Karpas-422 (cell line): ENCODE results near the gene IFIH1. TPM values are rescaled to one million over a fixed set of nuclear protein-coding genes. Genes with fewer than 3 reads are reported as not detected.

Experiments used
- DNase-seq: peaks from one replicate; pipeline ENCODE4 v3.0.0-alpha.2; 2015
- H2AFZ ChIP-seq: fragments of 200-600 bp; sonication (generic); 2 replicates; pipeline ENCODE4 v1.6.1; 2014; ENCODE audit warnings: antibody characterized with exemption, low read length, mixed read lengths
- H3K27ac ChIP-seq: fragments of 200-600 bp; sonication (generic); 2 replicates; pipeline ENCODE4 v1.5.1; 2014; ENCODE audit warnings: mild to moderate bottlenecking, low read length, moderate library complexity
- H3K27me3 ChIP-seq: fragments of 200-600 bp; sonication (generic); 2 replicates; pipeline ENCODE4 v1.6.1; 2014; ENCODE audit warnings: low read length, mixed read lengths
- H3K36me3 ChIP-seq: fragments of 200-600 bp; sonication (generic); 2 replicates; pipeline ENCODE4 v1.6.1; 2014; ENCODE audit warnings: low read length, mixed read lengths; ENCODE audit not compliant: insufficient read depth
- H3K4me1 ChIP-seq: fragments of 200-600 bp; sonication (generic); 2 replicates; pipeline ENCODE4 v1.6.1; 2014; ENCODE audit warnings: mild to moderate bottlenecking, low read length, mixed read lengths
- H3K4me2 ChIP-seq: fragments of 200-600 bp; sonication (generic); 2 replicates; pipeline ENCODE4 v1.6.1; 2014; ENCODE audit warnings: low read length, low read depth, mild to moderate bottlenecking; ENCODE audit not compliant: poor library complexity, severe bottlenecking
- H3K4me3 ChIP-seq: fragments of 200-600 bp; sonication (generic); 2 replicates; pipeline ENCODE4 v1.5.1; 2014; ENCODE audit warnings: mild to moderate bottlenecking, antibody characterized with exemption, low read length, mixed read lengths
- H3K79me2 ChIP-seq: fragments of 200-600 bp; sonication (generic); 2 replicates; pipeline ENCODE4 v1.6.1; 2014; ENCODE audit warnings: mild to moderate bottlenecking, low read length, mixed read lengths
- H3K9ac ChIP-seq: fragments of 200-600 bp; sonication (generic); 2 replicates; pipeline ENCODE4 v1.6.0; 2014; ENCODE audit warnings: low read length
- H3K9me2 ChIP-seq: fragments of 200-600 bp; sonication (generic), shearing (Covaris generic); replicated peaks from 2 replicates; pipeline ENCODE4 v1.6.0; 2014; ENCODE audit warnings: mild to moderate bottlenecking, low read length, moderate library complexity; ENCODE audit not compliant: insufficient read depth
- H3K9me3 ChIP-seq: fragments of 300-700, 200-600 bp; sonication (generic); 2 replicates; pipeline ENCODE4 v1.6.1; 2014; ENCODE audit warnings: low read length, mixed read lengths
- H4K20me1 ChIP-seq: fragments of 200-600 bp; sonication (generic); 2 replicates; pipeline ENCODE4 v1.6.1; 2014; ENCODE audit warnings: mild to moderate bottlenecking, antibody characterized with exemption, low read length, low read depth; ENCODE audit not compliant: insufficient read depth
- total RNA-seq: library from RNA; depleted of rRNA; stranded (reverse); fragments of >200 nt; shearing (Covaris generic); gene quantifications from 2 replicates; pipeline ENCODE4 v1.2.3, GENCODE V29; 2014; ENCODE audit warnings: low replicate concordance; rRNA removed

The IFIH1 gene
- 0.26 and 0.69 TPM in 2 replicates for total RNA-seq

DNA sequence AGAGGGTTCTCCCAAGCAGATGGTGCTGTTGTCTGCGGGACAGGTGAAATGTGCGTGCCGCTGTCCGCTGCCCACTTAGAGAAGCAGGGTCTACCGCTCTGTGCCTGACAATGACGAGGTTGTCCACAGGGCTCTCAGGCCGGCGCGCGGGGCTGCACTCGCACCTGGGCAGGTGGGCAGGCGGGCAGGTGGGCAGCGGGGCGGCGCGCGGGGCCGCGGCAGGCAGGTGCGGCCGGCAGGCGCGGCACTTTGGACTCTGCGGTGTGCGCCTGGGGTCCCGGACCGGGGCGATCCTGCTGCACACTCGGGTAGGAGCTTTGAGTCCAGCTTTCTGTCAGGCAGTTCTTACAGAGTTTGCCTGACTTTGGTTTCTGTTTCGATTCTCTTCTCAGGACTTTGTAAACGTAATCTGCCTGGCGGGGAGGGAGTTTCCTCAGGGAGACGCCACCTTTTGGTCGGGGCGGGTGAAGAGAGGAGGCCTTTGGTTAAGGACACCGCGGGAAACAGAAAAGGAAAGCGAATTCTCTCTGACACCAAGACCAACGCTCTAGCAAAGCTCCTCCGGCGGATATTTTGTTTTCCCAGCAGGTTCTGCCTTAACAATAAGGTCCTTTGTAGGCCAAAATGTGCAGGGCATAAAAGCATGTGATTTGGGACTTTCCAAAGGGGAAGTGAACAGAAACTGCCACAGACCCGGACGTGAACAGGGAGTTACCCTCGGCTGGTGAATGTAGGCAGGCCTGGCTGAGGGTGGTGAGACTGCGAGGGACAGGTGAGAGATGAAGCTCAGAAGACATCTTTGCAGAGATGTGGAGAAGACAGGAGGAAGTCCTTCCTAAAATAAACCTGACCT is at the start of gene IFIH1:
Gene IFIH1 (minus strand): TSS at position 357 of the 853 bp plus-strand sequence. CDS start 377 bp downstream, outside the sequence.
- Histone ChIP-seq H3K4me2 (peak within 1 kb of the TSS; percentile 61), H3K4me3 (peak within 1 kb of the TSS; percentile 75), H3K79me2 (no peaks in the 10 kb centered on the region), H3K36me3 (no peaks in the 10 kb centered on the region), H4K20me1 (no peaks in the 10 kb centered on the region), H3K27me3 (peaks cover 5% of the 10 kb centered on the region; the same call in 1 of the 2 replicates), H3K27ac (no peak within 1 kb of the TSS), H3K9ac (peak within 1 kb of the TSS; percentile 51), H2AFZ (peak within 1 kb of the TSS; percentile 93; the same call in 1 of the 2 replicates), H3K9me3 (no peaks in the 10 kb centered on the region), H3K9me2 (no peaks in the 10 kb centered on the region), H3K4me1 (peaks cover 11% of the 10 kb centered on the region)
- DNase-seq, result peak; percentile 68

DNA sequence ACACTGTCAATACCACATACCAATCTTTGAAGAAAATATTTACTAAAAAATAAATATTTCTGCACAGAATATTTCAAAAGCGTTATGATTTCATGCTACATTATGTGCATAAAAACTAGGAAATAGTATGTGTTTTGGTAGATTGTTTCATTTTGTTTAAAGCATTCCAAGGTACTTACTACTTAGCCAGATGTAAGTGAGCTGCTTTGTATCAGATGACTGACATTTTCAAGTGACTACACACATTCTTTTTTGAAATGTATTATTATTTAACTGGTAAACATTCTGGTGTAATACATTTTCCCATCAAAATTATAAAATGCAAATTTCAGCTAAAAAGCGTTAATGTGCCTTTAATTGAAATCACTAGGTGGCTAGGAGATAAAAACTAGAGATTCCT is 46.9 kb upstream of the IFIH1 start:
- H3K4me1 ChIP-seq, result no peaks in the 10 kb centered on the region
- no peak overlapping the region for H2AFZ ChIP-seq
- no peaks in the 10 kb centered on the region for H3K27me3 ChIP-seq
- H3K9ac ChIP-seq, result no peak overlapping the region
- no peaks in the 10 kb centered on the region for H3K9me2 ChIP-seq
- no peaks in the 10 kb centered on the region for H3K36me3 ChIP-seq
- no peaks in the 10 kb centered on the region for H4K20me1 ChIP-seq
- H3K4me3 ChIP-seq, result no peak overlapping the region
- peaks cover 3% of the 10 kb centered on the region; the same call in 1 of the 2 replicates for H3K9me3 ChIP-seq
- H3K79me2 ChIP-seq, result no peaks in the 10 kb centered on the region
- H3K4me2 ChIP-seq, result no peak overlapping the region
- DNase-seq, result no peak
- no peak overlapping the region for H3K27ac ChIP-seq

DNA sequence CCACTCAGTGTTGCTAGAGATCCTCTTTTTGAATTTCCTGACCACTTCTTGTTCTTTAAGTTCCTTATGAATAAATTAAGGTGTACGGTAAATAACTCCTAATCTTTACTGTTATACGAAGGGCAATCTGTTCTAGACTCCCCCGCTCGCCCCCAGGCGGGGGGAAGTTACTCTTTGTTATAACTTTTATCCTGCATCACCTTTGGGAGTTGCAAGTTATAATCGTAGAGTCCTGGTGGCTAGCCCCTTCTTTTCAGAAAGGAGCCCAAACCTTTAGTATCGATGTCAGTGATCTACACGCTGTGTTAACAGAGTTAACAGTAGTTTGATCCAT is 26.1 kb upstream of the IFIH1 start:
- Histone ChIP-seq H3K4me2 (no peak overlapping the region), H3K79me2 (no peaks in the 10 kb centered on the region), H3K9me3 (no peaks in the 10 kb centered on the region; the same call in 1 of the 2 replicates), H2AFZ (no peak overlapping the region), H3K27me3 (no peaks in the 10 kb centered on the region), H3K36me3 (no peaks in the 10 kb centered on the region), H3K27ac (no peak overlapping the region), H3K9ac (no peak overlapping the region), H4K20me1 (no peaks in the 10 kb centered on the region), H3K4me1 (no peaks in the 10 kb centered on the region), H3K9me2 (no peaks in the 10 kb centered on the region), H3K4me3 (no peak overlapping the region)
- DNase-seq, result no peak

DNA sequence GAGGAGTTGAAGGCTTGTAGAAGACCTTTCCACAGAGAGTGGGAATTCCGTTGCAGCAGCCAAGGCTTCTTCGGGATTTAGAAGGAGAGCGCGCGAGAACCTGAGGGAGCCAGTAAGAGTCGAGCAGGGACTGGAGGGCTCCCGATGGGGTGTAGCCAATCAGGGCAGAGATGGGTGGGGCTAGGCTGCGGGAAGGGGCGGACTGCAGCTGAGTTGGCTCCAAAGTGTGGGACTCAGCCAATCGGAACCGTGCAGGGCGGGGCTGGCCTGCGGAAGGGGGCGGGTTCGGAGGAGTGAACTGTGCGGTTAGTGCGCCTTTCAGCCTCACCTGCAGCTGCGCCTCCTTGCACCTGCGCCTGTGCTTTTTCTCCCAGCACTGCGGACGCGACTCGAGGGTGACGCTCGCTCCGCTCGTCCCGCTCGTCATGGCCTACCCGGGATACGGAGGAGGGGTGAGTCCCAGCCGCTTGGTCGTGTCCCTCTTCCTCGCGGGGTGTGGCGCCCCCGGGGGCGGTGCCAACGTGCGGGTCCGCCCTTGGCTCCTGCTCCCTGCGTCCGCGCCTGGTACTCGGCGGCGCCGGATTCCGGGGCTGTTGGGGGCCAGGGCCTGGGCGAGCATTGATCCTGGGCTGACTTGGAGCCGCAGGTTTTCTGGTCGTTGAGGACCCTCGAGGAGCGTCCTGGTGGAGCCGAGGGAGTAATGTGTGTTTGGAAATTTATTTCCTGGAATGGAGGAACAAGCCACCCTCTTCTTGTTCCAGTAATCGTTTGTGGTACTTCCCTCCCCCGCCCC is 25.5 kb upstream of the IFIH1 start, which contains the start of gene GCA:
Gene GCA (plus strand): TSS at position 309 of the 793 bp plus-strand sequence. CDS start 117 bp downstream, at position 426.
- Histone ChIP-seq H4K20me1 (no peaks in the 10 kb centered on the region), H3K9me3 (no peaks in the 10 kb centered on the region; the same call in 1 of the 2 replicates), H3K4me1 (no peaks in the 10 kb centered on the region), H3K4me2 (no peak within 1 kb of the TSS), H3K9me2 (no peaks in the 10 kb centered on the region), H2AFZ (no peak within 1 kb of the TSS), H3K36me3 (no peaks in the 10 kb centered on the region), H3K4me3 (no peak within 1 kb of the TSS), H3K9ac (no peak within 1 kb of the TSS), H3K27me3 (no peaks in the 10 kb centered on the region), H3K79me2 (no peaks in the 10 kb centered on the region), H3K27ac (no peak within 1 kb of the TSS)
- no peak for DNase-seq

DNA sequence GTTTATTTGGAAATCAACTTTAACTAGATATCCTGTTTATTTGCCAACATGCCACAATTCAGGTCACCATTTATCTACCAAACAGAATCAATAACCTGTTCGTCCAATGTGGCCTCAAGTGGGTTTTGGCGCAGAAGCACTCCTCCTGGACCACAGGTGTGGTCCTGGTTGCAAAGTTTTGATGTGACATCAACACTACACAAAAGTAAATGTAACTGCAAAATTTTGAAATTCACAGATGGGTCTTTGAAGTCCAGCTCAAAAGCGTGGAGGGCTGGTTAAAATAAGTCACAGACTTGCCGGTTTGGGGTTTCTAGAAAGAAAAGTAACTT is 25.0 kb upstream of the IFIH1 start:
- H3K9me2 ChIP-seq, result no peaks in the 10 kb centered on the region
- H3K36me3 ChIP-seq, result no peaks in the 10 kb centered on the region
- no peaks in the 10 kb centered on the region; the same call in 1 of the 2 replicates for H3K9me3 ChIP-seq
- no peak overlapping the region for H3K4me3 ChIP-seq
- H3K79me2 ChIP-seq, result no peaks in the 10 kb centered on the region
- DNase-seq, result no peak
- H3K4me1 ChIP-seq, result no peaks in the 10 kb centered on the region
- no peak overlapping the region for H2AFZ ChIP-seq
- H3K9ac ChIP-seq, result no peak overlapping the region
- no peaks in the 10 kb centered on the region for H3K27me3 ChIP-seq
- no peak overlapping the region for H3K27ac ChIP-seq
- no peak overlapping the region for H3K4me2 ChIP-seq
- H4K20me1 ChIP-seq, result no peaks in the 10 kb centered on the region

DNA sequence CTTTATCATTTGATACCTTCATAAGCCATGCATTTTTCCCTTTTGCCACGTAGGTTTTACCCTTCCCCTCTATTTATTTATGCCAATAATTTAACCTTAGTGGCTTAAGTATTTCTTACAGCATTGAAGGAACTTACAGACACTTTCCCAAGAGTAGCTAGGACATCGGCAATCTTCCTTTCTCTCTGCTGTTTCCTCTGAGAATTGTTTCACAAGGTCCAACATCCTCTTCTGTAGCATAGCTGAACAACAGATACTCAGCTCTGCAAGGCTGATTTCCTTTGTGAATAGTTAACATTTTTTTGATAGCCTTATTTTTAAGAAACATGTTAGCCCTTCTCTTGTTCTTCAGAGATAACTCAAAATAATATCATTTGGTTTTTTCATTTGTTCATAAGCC is 24.4 kb upstream of the IFIH1 start:
- H3K4me3 ChIP-seq, result no peak overlapping the region
- no peak for DNase-seq
- H3K9ac ChIP-seq, result no peak overlapping the region
- H3K36me3 ChIP-seq, result no peaks in the 10 kb centered on the region
- no peaks in the 10 kb centered on the region for H3K4me1 ChIP-seq
- H4K20me1 ChIP-seq, result no peaks in the 10 kb centered on the region
- no peaks in the 10 kb centered on the region; the same call in 1 of the 2 replicates for H3K9me3 ChIP-seq
- H3K27ac ChIP-seq, result no peak overlapping the region
- no peaks in the 10 kb centered on the region for H3K9me2 ChIP-seq
- no peaks in the 10 kb centered on the region for H3K27me3 ChIP-seq
- no peak overlapping the region for H3K4me2 ChIP-seq
- no peak overlapping the region for H2AFZ ChIP-seq
- H3K79me2 ChIP-seq, result no peaks in the 10 kb centered on the region

DNA sequence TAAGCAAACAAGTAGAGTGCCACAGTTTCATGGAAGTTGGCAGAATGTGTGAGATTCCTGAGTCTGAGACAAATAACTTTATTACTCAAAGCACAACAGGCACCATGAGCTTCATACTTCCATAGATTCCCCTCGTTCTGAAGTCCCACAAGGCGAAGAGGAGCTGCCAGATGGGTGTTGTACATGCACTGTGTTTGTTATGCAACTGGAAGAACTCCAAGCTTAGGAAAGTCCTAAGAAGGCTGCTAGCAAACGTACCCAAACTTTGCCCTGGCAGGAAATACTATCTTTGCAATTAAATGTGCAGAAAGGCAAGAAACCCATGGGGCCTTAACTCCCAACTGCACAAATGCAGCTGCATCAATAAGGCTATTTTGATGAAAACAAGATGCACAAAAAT is 23.8 kb upstream of the IFIH1 start:
- Histone ChIP-seq H3K4me3 (no peak overlapping the region), H3K27ac (no peak overlapping the region), H4K20me1 (no peaks in the 10 kb centered on the region), H3K9ac (no peak overlapping the region), H3K36me3 (no peaks in the 10 kb centered on the region), H3K4me1 (no peaks in the 10 kb centered on the region), H3K9me3 (no peaks in the 10 kb centered on the region; the same call in 1 of the 2 replicates), H3K27me3 (no peaks in the 10 kb centered on the region), H3K79me2 (no peaks in the 10 kb centered on the region), H3K4me2 (no peak overlapping the region), H2AFZ (no peak overlapping the region), H3K9me2 (no peaks in the 10 kb centered on the region)
- DNase-seq, result no peak

DNA sequence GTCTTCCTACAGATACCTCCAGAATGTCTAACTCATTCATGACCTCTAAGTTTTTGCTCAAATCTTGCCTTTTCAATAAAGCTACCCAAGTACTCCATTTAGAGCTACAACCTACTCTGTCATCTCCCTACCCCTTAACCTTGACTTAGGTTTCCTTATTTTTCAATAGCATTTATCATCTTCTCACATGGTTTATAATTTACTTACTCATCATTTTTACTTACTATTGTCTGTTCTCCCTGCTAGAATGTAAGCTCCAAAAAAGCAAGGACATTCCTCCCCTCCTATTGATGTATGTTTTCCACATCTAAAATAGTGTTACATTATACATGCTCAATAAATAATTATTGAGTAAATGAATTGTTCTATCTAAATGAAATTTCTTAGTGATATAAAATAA is 22.3 kb upstream of the IFIH1 start:
- H3K79me2 ChIP-seq, result no peaks in the 10 kb centered on the region
- no peaks in the 10 kb centered on the region; the same call in 1 of the 2 replicates for H3K9me3 ChIP-seq
- H3K27ac ChIP-seq, result no peak overlapping the region
- no peak overlapping the region for H2AFZ ChIP-seq
- no peaks in the 10 kb centered on the region for H3K27me3 ChIP-seq
- no peaks in the 10 kb centered on the region for H3K9me2 ChIP-seq
- no peak overlapping the region for H3K4me2 ChIP-seq
- DNase-seq, result no peak
- H3K9ac ChIP-seq, result no peak overlapping the region
- no peaks in the 10 kb centered on the region for H4K20me1 ChIP-seq
- no peaks in the 10 kb centered on the region for H3K36me3 ChIP-seq
- H3K4me3 ChIP-seq, result no peak overlapping the region
- no peaks in the 10 kb centered on the region for H3K4me1 ChIP-seq
